Uterus (tissue), 2 donors: Measurements from ENCODE around the gene AGA.

ENCODE experiments used
- POLR2A ChIP-seq, 2 donors: fragments of 450-650 bp; IDR thresholded peaks; one replicate each; pipeline ENCODE4 v1.6.1; 2016; ENCODE audit warnings: antibody characterized with exemption in 2 of 2, mild to moderate bottlenecking in 1 of 2, moderate library complexity in 1 of 2
- TF ChIP-seq, protein P1 (sequence below), 4 experiments: fragments of 200-600 bp in 2 of 4; fragments of 450-650 bp in 2 of 4; sonication (generic) in 2 of 4; IDR thresholded peaks; one replicate each; pipeline ENCODE4 v1.5.1; 2016 to 2019; ENCODE audit warnings: antibody characterized with exemption in 4 of 4, mild to moderate bottlenecking in 2 of 4, moderate library complexity in 1 of 4

DNA sequence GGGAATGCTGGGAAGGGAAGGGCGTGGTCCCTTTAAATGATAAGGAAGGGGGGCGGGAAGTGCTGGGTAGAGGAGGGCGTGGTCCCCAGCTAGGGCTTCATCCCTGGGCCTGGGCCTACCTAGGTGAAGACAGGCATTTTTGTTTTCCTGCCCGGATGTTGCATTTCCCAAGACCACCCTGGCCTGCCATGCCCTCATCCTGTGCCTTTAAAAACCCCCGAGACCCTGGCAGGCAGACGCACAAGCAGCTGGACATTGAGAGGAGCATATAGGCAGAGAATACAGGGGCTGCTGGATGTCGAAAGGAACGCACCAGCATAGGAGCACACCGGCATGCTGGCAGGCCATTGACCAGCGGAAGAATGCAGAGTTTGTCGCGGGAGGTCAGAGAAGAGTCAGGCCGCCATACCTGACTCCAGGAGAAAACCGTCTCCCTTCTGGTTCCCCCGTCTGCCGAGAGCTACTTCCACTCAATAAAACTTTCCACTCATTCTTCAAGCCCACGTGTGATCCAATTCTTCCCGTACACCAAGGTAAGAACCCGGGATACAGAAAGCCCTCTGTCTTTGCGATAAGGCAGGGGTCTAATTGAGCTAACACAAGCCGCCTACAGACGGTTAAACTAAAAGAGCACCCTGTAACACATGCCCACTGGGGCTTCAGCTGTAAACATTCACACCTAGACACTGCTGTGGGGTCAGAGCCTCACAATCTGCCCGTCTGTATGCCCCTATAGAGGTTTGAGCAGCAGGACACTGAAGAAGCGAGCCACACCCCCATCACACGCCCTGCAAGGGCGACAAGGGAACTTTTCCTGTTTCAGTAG, 2.9 kb upstream of the AGA start:
- TF ChIP-seq, protein P1, sequence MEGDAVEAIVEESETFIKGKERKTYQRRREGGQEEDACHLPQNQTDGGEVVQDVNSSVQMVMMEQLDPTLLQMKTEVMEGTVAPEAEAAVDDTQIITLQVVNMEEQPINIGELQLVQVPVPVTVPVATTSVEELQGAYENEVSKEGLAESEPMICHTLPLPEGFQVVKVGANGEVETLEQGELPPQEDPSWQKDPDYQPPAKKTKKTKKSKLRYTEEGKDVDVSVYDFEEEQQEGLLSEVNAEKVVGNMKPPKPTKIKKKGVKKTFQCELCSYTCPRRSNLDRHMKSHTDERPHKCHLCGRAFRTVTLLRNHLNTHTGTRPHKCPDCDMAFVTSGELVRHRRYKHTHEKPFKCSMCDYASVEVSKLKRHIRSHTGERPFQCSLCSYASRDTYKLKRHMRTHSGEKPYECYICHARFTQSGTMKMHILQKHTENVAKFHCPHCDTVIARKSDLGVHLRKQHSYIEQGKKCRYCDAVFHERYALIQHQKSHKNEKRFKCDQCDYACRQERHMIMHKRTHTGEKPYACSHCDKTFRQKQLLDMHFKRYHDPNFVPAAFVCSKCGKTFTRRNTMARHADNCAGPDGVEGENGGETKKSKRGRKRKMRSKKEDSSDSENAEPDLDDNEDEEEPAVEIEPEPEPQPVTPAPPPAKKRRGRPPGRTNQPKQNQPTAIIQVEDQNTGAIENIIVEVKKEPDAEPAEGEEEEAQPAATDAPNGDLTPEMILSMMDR (IDR thresholded peaks at IDR 0.05), result no peak
- no peak for TF ChIP-seq POLR2A (IDR thresholded peaks at IDR 0.05)
